Left lung (tissue), 14 donors: ENCODE data around the gene TGFBI. TPM values are rescaled to one million over a fixed set of nuclear protein-coding genes. Genes with fewer than 3 reads are reported as not detected.

Source experiments
- ATAC-seq: fragments of 200-7000 bp; cut with Tn5 transposase; one replicate; pipeline ENCODE4 v1.9.1; 2020; ENCODE audit warnings: moderate library complexity
- DNase-seq, 4 donors: peaks; one replicate each; pipeline ENCODE4 v3.0.0-alpha.2; 2013 to 2020
- H3K27ac ChIP-seq, 2 donors: fragments of 200-600 bp; sonication (generic) in 1 of 2; one replicate each; pipeline versions ENCODE4 v1.5.0 to v1.8.0; 2020 to 2021
- H3K27me3 ChIP-seq, 2 donors: fragments of 200-600 bp; sonication (generic) in 1 of 2; one replicate each; pipeline versions ENCODE4 v1.5.0 to v1.8.0; 2020 to 2021
- H3K36me3 ChIP-seq, 2 donors: fragments of 200-600 bp; sonication (generic) in 1 of 2; one replicate each; pipeline versions ENCODE4 v1.5.0 to v1.8.0; 2020 to 2021
- H3K4me1 ChIP-seq, 2 donors: fragments of 200-600 bp; one replicate each; pipeline ENCODE4 v1.8.0; 2021
- H3K4me3 ChIP-seq, 2 donors: fragments of 200-600 bp; sonication (generic) in 1 of 2; one replicate each; pipeline versions ENCODE4 v1.5.0 to v1.8.0; 2020 to 2021; ENCODE audit warnings: mild to moderate bottlenecking in 1 of 2
- H3K9me3 ChIP-seq, 2 donors: fragments of 200-600 bp; sonication (generic) in 1 of 2; one replicate each; pipeline versions ENCODE4 v1.5.0 to v1.8.0; 2020 to 2021
- CTCF ChIP-seq, 2 donors: fragments of 200-600 bp; sonication (generic) in 1 of 2; IDR thresholded peaks; one replicate each; pipeline versions ENCODE4 v1.5.0 to v1.8.0; 2021; ENCODE audit warnings: antibody characterized with exemption in 2 of 2
- intact Hi-C, 2 donors: fragments of 100-400 bp; cut with DNase I; formaldehyde crosslinking; loops; one replicate each; pipeline versions ENCODE4 v1.11.2 to v1.14.2; 2022
- long read RNA-seq, 12 donors: library from polyadenylated mRNA in 2 of 12; unstranded in 2 of 12; transcript quantifications; one replicate each; pipeline ENCODE4 v2.0.0 and lab custom pipeline, GENCODE V29; 2019 to 2026
- polyA plus RNA-seq, 6 donors: library from polyadenylated mRNA; unstranded; fragments of 120-200 nt; gene quantifications; one replicate each; pipeline ENCODE4 v1.2.1, GENCODE V29; 2013; ENCODE audit not compliant: insufficient read length in 6 of 6
- total RNA-seq, 2 donors: library from RNA; stranded (reverse); fragmentation: NEBNext Ultra II Directional; extraction: Animal tissue kit (Norgen Biotek cat#: 25700); gene quantifications; one replicate each; pipeline ENCODE4 v1.2.1, GENCODE V29; 2021
- donor health status: DM: no; HTN: yes; CAD: no.
- donor health status: DM: no; HTN: no; CAD: no.

The TGFBI gene
- total RNA-seq (100 to 1,000 TPM; 151 to 222 TPM), polyA plus RNA-seq (100 to 1,000 TPM; 124 to 152 (median 142) TPM)
- long read RNA-seq, donor 1, transcript TGFBI-201 (17 exons, 2,804 nt) = major isoform, 12 of 36 reads
- long read RNA-seq, donor 1, partial matches to known transcripts = 24 of 36 reads
- long read RNA-seq, donor 1, other reads (novel, unspliced or antisense) = 0 of 36 reads
- long read RNA-seq, donor 2, transcript TGFBI-201 (17 exons, 2,804 nt) = major isoform, 5 of 31 reads
- long read RNA-seq, donor 2, partial matches to known transcripts = 25 of 31 reads
- long read RNA-seq, donor 2, other reads (novel, unspliced or antisense) = 0 of 31 reads
- long read RNA-seq, donor 3, transcript TGFBI-201 (17 exons, 2,804 nt) = major isoform, 8 of 8 reads
- long read RNA-seq, donor 3, partial matches to known transcripts = 0 of 8 reads
- long read RNA-seq, donor 3, other reads (novel, unspliced or antisense) = 0 of 8 reads
- long read RNA-seq, donor 4, transcript TGFBI-201 (17 exons, 2,804 nt) = major isoform, 29 of 52 reads
- long read RNA-seq, donor 4, partial matches to known transcripts = 4 of 52 reads
- long read RNA-seq, donor 4, other reads (novel, unspliced or antisense) = 19 of 52 reads
- long read RNA-seq, donor 5, transcript TGFBI-201 (17 exons, 2,804 nt) = major isoform, 11 of 29 reads
- long read RNA-seq, donor 5, partial matches to known transcripts = 17 of 29 reads
- long read RNA-seq, donor 5, other reads (novel, unspliced or antisense) = 0 of 29 reads
- long read RNA-seq, donor 6, transcript TGFBI-201 (17 exons, 2,804 nt) = major isoform, 8 of 8 reads
- long read RNA-seq, donor 6, partial matches to known transcripts = 0 of 8 reads
- long read RNA-seq, donor 6, other reads (novel, unspliced or antisense) = 0 of 8 reads
- long read RNA-seq, donor 7, partial matches to known transcripts = 0 of 4 reads
- long read RNA-seq, donor 7, other reads (novel, unspliced or antisense) = 0 of 4 reads
- long read RNA-seq, donor 8, transcript TGFBI-201 (17 exons, 2,804 nt) = major isoform, 9 of 10 reads
- long read RNA-seq, donor 8, partial matches to known transcripts = 0 of 10 reads
- long read RNA-seq, donor 8, other reads (novel, unspliced or antisense) = 0 of 10 reads
- long read RNA-seq, donor 9 = 0 reads
- long read RNA-seq, donor 10, transcript TGFBI-201 (17 exons, 2,804 nt) = major isoform, 21 of 44 reads
- long read RNA-seq, donor 10, partial matches to known transcripts = 12 of 44 reads
- long read RNA-seq, donor 10, other reads (novel, unspliced or antisense) = 11 of 44 reads
- long read RNA-seq, donor 11, partial matches to known transcripts = 0 of 2 reads
- long read RNA-seq, donor 11, other reads (novel, unspliced or antisense) = 0 of 2 reads
- long read RNA-seq, donor 12, partial matches to known transcripts = 6 of 14 reads
- long read RNA-seq, donor 12, other reads (novel, unspliced or antisense) = 5 of 14 reads

- no peak for TF ChIP-seq CTCF (IDR thresholded peaks at IDR 0.05)
- no peaks in the 10 kb centered on the region for H3K9me3 ChIP-seq
- H3K4me3 ChIP-seq = peak within 1 kb of the TSS; percentile 45 to 53
- peak within 1 kb of the TSS; percentile 65 for H3K27ac ChIP-seq
- peaks cover 0 to 17% of the 10 kb centered on the region in 2 donors for H3K27me3 ChIP-seq
- peaks cover 11 to 37% of the 10 kb centered on the region in 2 donors for H3K4me1 ChIP-seq
- DNase-seq = peak in 3 of 4 donors; percentile 73 to 93 (median 78)
- peak; percentile 97 for ATAC-seq
- intact Hi-C loops = no loop called here
- no peaks in the 10 kb centered on the region for H3K36me3 ChIP-seq
Measured at GRCh38 chr5:136028782-136029742, at the start of gene TGFBI. Gene TGFBI, plus strand, starts transcription at chr5:136028988. Its CDS starts 68 bp downstream, at chr5:136029056.

DNA sequence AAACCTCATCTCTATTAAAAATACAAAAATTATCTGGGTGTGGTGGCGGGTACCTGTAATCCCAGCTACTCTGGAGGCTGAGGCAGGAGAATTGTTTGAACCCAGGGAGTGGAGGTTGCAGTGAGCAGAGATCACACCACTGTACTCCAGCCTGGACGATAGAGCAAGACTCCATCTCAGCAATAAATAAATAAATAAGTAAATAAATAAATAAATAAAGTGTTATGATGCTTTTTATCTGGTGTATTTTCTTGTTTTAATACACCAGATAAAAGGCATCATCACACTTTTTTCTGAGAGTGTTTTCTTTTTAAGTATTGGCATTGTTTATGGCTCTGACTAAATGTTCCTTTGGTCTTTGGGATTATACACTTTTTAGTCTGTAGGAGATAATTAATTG, 49.8 kb upstream of the TGFBI start:
- Histone ChIP-seq H3K27me3 (peaks cover 0 to 25% of the 10 kb centered on the region in 2 donors), H3K36me3 (no peaks in the 10 kb centered on the region), H3K4me3 (no peak overlapping the region), H3K9me3 (no peaks in the 10 kb centered on the region), H3K4me1 (peaks cover 0 to 10% of the 10 kb centered on the region in 2 donors), H3K27ac (no peak overlapping the region)
- no peak for TF ChIP-seq CTCF (IDR thresholded peaks at IDR 0.05)
- ATAC-seq (no peak), DNase-seq (no peak)
- intact Hi-C loops = no loop called here

DNA sequence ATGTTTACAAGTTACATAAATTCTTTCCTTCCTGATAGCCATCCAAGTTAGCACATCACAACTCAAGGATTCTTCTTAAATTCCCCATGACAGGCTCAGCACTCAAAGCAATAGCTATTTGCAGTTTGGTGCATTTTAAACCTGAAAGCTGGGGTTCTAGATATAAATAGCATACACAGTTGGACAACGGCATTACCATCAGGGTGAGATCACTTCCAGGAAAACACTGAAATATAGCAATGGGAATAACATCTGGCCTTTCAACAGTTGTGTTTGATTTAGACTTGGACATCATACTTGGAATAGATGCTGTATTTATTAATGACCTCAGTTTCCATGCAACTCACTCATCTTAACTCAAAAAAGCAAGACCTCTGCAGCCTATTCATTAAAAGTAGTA, 49.3 kb upstream of the TGFBI start:
- Histone ChIP-seq H3K4me3 (no peak overlapping the region), H3K9me3 (no peaks in the 10 kb centered on the region), H3K27ac (no peak overlapping the region), H3K36me3 (no peaks in the 10 kb centered on the region), H3K4me1 (peaks cover 0 to 10% of the 10 kb centered on the region in 2 donors), H3K27me3 (peaks cover 0 to 25% of the 10 kb centered on the region in 2 donors)
- intact Hi-C loops = no loop called here
- DNase-seq = peak in 1 of 4 donors; percentile 64
- no peak for TF ChIP-seq CTCF (IDR thresholded peaks at IDR 0.05)
- ATAC-seq = no peak

DNA sequence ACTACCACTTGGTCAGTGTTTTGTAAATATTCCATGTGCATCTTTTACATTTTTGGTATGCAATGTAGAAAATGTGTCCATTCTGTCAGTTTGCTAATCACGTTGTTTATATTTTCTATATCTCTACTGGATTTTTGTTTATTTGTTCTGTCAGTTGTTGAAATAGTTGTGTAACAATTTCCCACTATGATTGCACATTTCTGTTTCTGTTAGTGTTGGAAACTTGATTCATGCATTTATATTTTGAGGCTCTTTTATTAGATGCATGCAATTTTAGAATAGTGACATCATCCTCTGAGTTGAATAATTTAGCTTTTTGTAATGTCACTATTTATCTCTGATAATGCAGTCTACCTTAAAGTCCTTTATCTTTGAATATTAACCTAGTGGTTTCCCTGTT, 48.2 kb upstream of the TGFBI start:
- no peak for TF ChIP-seq CTCF (IDR thresholded peaks at IDR 0.05)
- no peak overlapping the region for H3K4me3 ChIP-seq
- H3K4me1 ChIP-seq = peaks cover 0 to 10% of the 10 kb centered on the region in 2 donors
- DNase-seq (no peak), ATAC-seq (no peak)
- H3K9me3 ChIP-seq = no peaks in the 10 kb centered on the region
- no peak overlapping the region for H3K27ac ChIP-seq
- peaks cover 0 to 20% of the 10 kb centered on the region in 2 donors for H3K27me3 ChIP-seq
- H3K36me3 ChIP-seq = no peaks in the 10 kb centered on the region
- intact Hi-C loops = no loop called here
